CD4-positive, alpha-beta T cell treated with Interleukin-10 for 1 hour (primary cell): Measurements from ENCODE around the gene AARS2.
"Not testable (repeated sequence)": the region's sequence is repeated elsewhere in the genome, so short reads cannot be mapped to it uniquely, and the experiment has no call there.

ENCODE experiments used
- DNase-seq: peaks from one replicate; pipeline ENCODE4 v3.0.0-alpha.2; 2020

The AARS2 gene

DNA sequence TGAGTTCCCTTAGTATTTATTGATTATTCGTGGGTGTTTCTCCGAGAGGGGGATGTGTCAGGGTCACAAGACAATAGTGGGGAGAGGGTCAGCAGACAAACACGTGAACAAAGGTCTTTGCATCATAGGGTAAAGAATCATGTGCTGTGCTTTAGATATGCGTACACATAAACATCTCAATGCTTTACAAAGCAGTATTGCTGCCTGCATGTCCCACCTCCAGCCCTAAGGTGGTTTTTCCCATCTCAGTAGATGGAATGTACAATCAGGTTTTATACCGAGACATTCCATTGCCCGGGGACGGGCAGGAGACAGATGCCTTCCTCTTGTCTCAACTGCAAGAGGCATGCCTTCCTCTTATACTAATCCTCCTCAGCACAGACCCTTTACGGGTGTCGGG lies 15.1 kb upstream of the AARS2 start:
- DNase-seq = not testable (repeated sequence)

DNA sequence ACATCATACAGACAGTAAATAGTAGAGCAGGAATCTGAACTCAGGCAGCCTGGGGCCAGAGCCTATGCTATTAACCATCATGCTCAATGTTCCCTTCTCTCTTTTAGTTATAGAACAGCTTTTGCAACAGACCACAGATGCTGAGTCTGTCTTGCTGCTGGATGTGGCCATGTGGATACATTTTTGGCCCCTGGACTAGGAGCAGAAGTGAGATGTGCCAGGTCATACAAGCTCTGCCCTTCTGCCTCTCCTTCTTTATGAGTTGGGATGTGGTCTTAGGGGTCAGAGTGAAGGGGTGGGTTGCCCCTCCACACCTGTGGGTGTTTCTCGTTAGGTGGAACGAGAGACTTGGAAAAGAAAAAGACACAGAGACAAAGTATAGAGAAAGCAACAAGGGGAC lies 14.6 kb upstream of the AARS2 start:
- no peak for DNase-seq

DNA sequence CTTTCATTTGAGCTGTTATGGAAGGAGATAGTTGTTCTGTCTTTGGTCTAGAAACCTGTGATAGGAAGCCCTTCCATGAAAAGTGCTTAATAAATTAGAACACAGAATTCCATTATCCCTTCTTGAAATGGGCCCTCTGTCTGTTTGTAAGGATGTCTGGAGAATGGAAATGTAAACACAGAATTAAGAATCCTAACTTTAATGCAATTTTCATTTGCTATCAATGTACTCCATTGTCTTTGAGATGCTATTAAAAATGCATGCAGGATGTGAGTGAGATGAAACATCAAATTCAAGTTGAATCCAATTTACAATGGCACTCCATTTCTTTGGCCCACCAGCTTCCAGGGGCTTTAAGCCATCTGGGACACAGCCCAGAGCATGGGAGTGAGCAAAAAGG lies 13.9 kb upstream of the AARS2 start:
- no peak for DNase-seq

DNA sequence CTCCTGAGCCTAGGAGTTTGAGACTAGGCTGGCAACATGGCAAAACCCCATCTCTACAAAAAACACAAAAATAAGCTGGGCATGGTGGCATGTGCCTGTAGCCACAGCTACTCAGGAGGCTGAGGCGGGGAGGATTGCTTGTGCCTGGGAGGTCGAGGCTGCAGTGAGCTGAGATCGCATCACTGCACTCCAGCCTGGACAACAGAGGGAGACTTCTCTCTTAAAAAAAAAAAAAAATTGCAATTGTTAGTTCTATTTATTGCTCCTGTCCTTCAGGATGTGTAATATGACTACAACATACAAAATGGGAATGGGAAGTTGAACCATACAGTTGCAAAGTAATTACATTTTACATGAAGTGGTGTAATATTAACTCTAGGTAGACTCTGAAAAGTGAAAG lies 8.1 kb upstream of the AARS2 start:
- no peak for DNase-seq

DNA sequence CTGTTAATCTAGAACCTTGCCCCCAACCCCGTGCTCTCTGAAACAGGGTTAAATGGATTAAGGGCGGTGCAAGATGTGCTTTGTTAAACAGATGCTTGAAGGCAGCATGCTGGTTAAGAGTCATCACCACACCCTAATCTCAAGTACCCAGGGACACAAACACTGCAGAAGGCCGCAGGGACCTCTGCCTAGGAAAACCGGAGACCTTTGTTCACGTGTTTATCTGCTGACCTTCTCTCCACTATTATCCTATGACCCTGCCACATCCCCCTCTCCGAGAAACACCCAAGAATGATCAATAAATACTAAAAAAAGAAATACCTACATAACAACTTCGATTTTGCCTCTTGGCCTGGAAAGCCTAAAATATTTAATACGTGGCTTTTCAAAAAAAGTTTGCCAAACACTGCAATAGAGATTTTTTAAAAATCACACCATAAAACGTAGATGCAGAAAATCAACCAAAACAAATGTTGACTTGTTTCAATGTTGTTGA lies 4.0 kb upstream of the AARS2 start:
- DNase-seq = not testable (repeated sequence)

DNA sequence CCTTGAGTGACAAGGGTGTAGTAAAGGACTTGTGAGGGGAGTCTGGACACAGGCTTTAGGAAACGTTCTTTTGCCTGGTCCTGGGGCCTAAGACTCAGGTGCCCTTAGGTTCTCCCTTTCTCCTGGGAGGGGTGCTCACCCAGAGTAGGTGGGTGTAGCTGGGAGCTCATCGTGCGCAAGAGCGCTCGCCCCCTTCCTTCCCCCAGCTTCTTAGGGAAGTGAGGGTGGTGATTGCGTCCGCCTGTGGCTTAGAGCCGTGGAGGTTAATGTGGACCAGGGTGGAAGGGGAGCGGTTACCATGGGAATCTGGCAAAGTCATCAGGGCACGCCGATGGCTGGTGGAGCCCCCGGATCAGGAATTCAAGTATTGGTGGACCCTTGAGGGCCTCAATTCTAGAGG lies 3.3 kb upstream of the AARS2 start:
- no peak for DNase-seq

DNA sequence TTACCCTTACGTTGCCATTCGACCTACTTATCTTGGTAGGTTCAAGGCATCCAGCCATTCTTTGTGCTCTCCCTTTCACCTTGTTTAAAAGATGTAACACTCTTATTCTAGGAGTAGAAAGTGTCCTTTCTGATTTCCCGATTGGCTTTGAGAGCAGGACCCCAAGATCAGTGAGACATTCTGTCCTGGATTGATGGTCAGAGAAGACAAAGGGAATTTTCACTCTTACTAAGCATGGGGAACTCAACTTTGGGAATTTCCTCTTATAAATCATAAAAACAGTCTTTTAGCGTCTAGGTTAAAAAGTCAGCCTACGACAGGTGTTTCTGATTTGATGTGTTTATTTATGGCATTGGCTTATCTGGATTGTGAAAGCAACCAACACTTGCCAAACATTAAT lies 2.8 kb upstream of the AARS2 start:
- DNase-seq = no peak

DNA sequence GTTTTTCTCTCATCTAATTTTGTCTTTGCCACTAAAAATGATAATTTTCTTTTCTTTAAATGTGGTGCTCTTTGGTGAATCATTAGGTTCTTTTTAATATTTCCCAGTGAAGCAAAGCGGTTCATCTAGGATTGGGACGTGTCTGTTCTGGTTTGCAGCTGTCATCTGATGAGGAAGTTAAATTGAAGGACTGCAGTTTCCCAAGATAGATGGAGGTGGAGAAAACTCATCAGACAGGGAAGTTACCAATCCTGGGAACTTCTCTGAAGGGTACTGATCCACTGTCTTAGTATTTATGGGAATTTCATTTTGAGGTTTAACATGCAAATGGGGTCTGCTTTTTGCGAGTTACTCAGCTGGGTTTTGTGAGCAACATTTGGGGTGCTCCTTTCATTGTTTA lies 2.4 kb upstream of the AARS2 start:
- no peak for DNase-seq

DNA sequence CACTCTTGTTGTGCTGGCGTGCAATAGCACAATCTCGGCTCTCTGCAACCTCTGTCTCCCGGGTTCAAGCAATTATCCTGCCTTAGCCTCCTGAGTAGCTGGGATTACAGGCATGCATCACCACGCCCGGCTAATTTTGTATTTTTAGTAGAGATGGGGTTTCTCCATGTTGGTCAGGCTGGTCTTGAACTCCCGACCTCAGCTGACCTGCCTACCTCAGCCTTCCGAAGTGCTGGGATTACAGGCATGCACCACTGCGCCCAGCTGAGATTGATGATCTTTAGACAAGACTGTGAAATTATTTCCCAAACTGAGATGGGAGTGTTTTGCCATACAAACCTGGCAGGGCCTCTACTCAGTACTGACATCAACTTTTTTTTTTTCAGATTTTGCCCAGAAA lies 1.5 kb upstream of the AARS2 start:
- not testable (repeated sequence) for DNase-seq

DNA sequence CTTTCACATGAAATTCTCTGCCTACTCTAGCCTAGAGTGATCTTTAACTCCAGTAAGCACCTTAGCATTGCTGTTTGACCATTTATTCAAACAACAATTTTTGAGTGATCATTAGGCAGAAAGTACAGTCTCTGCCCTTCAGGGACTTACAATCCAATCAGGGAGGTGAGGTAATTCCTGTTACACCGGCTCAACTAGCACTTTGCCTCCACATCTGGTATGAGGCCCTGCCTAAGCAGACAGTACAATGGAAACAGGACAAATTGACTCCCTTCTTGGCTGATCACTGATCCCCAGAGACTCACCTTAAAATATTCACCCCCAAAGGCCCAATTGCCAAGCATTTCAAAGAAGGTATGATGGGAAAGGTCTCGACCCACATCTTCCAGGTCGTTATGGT lies 1.4 kb downstream of the AARS2 start:
- no peak for DNase-seq

DNA sequence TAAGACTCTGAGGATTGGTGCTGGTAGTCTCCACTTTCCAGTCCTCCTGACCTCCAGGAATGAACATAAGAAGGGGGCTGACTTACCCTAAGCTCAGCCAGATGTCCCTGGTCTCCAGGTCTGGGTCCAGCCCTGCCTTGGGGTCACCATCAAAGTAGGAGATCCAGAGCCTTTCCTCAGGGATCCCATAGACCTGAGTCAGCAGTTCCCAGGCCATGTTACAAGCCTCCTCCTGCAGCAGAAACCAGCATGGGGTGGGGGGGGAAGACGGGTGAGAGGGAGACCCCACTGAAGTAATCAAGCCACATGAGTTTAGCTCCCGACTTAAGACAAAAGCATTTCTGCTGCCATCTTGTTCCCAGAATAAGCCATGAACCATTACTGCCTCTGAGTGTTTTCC lies 1.8 kb downstream of the AARS2 start:
- DNase-seq = no peak

DNA sequence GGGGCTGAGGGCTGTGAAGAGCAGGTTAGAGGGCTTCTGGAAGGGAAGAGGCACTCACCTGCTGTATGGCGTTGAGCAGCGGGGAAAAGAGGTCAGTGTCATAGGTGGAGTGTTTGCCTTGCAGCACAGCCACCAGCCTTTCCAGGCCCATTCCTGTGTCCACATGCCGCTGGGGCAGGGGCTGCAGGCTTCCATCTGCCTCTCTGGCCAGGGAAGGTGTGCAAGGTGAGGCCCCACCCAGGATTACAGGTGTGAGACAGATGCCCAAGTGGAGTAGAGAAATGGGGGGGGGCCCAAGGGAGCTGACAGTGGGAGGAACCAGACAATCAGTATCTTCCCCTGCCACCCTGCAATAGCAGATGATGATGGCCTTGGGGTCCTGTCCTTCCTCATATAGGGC lies 2.9 kb downstream of the AARS2 start:
- no peak for DNase-seq

DNA sequence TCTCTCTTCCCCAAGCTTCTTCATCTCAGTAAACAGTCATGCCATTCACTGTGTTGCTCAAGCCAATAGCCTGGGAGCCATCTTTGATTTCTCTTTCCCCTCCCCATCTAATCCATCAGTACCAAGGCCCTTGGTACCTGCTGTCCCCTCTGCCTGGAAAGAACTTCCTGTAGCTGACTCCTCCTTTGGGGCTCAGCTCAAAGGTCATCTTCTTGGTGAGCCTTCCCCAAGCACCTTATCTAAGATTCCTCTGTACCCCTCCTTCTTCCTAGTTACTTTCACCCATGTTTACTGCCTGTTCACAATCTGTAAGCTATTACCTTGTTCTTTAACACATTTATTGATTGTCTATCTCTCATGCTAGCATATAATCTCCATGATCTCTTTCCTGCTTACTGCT lies 3.5 kb downstream of the AARS2 start:
- no peak for DNase-seq

DNA sequence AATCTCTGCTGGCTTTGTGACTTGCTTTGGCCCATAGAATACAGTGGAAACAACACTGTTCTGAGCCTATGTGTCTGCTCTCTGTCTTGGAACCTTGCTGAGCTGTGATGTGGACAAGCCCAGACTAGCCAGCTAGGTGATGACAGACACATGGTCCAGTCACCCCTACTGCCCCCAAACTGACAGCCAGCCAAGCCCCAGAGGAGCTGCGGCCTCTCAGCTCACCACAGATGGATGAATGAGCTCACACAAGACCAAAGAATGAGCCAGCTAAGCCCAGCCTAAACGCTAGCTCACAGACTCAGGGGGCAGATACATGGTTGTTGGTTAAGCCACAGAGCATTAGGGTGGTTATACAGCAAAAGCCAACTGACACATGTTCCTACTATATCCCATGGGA lies 4.1 kb downstream of the AARS2 start:
- no peak for DNase-seq

DNA sequence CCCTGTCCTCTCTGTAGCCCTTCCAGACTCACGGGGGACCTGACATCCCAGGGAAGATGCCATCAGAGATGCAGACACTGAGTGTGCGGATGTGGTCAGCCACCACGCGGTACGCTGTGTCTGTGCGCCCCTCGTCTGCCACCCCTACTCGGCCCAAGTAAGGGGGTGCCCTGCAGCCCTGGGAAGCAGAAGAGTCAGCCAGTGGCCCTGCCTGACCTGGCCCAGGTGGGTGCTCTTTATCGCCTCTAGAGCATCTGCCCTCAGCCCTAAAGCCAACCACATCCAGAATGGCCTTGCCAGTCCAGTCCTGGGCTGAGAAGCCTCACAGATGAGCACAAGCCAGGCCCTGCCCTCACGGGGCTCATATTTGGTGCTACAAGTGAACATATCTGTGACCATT lies 5.9 kb downstream of the AARS2 start:
- DNase-seq = no peak

DNA sequence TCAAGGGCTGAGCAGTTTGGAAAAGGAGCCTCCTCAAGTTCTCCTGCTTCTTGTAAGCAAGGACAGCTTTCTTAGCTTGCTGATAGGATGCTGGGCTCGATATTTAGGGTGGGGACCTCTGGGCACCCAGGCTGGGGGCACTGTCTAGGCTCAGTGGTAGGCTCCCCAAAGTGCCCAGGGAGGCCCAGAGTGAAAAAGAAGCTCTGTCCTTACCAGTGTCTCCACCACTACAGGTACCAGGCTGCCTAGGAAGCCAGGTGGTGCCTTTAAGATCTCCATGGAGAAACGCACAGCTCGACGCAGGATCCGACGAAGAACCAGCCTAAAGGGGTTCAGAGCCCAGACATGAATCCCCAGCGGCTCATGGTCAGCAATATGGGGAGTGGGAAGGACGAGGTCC lies 6.4 kb downstream of the AARS2 start:
- DNase-seq = no peak

DNA sequence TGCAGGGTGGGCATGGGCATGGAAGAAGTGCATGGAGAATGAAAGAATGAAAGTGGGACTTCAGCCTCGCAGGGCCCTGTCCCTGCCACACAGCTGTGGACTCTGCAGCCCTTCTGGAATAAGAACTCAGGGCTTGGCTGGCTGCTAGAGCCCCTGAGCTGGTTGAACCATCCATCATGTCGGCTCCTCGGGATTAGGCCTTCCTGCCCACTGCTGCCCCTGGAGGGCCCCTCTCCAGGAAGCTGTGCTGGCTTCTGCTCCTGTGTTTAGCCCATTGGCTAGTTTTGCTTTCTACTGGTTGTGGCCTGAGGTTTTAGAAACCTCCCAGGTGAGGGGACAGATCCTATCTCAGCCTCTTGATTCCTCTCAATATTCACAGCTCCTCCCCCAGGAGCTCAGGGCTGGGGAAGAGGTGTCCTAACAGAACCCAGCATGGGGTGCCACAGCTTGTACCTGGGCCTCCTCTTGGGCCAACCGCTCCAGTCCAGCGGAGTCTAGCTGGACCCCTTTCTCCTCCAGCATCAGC lies 7.9 kb downstream of the AARS2 start:
- DNase-seq = no peak

DNA sequence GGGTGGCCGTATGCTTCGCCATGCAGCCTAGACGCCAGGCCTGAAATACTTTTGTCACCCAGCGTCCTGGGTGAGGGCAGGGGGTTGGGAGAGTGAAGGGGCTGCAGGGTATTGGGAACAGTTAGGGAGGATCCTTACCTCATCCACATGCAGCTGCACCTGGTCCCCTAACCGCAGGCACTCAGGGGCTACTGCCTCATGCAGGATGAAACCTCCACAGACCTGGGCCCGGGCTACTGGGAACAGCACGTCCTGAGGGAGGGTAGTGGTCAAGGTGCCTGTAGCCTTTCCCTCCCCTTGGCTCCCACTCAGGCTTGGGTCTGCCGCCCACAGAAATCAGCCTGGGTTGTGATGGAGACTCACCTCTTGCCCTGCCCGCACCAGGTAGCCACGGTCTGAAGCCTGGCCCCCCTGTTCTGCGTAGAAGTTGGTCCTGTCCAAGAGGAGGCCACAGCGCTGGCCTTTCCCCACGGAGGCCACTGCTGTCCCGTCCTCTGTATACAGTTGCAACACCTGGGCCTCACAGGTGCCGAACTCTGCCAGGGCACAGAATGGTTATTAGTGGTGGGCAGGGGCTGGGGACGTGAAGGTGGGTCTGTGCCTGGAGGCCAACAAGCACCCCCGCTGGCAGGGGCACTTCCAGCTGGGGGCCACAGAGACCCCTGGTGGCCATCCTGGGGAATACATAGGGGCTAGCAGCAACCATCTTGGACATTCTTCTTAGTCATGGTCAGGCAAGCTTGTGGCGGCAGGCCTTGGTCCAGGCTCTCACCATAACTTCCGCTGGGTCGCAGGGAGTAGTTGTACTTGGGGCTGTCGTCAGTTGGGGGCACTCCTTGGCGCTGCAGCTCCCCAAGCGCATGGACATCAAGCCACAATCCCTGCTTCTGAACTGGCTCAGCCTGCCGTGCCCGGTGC lies 8.6 kb downstream of the AARS2 start:
- DNase-seq = peak; percentile 52

DNA sequence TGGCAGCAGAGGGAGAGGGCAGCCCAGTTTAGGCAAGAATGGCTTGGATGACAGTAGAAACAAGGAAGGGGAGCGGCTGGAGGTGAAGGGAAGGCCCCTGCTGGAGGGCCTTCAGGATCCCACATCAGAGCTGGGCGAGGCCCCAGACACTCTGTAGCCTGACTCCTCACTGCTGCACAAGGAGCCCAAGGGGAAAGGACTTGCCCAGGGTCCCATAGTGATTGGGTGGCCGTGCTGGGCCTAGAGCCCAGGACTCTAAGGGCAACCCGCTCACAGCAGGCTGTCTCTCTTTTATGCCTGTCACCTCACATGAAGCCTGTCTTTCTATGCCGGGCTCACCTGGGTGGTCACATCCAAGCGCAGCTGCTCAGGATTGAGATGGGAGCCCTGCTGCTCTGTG lies 9.3 kb downstream of the AARS2 start:
- DNase-seq = no peak

DNA sequence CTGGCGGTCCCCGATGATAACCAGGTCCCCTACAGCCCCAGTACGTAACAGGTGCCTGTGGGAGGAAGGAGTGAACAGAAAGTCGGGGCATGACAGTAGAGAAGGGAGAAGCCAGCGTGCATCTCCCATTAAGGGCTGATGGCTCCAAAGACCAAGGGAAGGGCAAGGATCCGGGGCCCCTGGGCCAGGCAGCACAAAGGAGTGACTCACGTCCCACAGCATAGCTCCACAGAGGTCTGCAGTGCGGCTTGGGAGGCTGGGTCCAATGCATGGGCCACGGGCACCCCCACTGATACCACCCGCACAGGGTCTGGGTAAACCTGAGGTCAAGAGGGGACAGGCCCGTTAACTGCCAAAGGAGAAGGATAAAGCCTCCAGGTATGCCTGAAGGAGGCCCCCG lies 10.3 kb downstream of the AARS2 start:
- DNase-seq = no peak

DNA sequence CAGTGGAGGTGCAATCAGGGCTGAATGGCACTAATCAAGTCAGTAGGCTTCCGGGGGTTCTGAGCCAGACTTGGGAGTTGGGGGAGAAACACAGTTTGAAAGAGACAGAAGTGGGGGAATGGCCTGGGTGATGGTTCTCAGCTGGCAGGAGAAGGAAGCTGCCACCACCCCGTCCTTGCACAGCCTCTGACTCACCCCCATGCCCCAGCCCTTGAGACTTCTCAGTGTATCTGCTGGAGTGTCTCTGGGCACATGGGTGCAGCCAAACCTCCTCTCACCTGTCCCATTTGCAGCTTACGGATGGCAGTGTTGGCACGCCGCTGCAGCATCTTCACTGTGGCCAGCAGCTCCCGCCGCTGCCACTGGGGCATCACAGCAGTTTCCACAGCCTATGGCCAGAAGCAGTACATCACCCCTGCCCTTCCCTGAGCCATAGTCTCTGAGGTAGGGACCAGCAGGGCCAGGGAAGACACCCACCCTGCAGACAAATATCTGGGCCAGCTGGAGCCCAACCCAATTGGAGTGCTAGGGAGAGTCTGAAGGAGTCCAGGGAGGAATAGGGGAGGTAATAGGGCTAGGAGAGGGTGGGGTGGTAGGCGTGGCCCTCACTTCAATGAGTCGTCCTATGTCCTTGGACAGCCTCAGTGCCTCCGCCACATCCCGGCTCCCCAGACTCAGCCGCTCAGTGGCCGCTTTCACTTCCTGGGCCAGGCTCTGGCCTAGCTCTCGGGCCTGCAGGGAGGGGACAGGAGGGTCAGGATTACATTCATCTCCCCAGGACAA lies 11.2 kb downstream of the AARS2 start:
- DNase-seq = no peak

DNA sequence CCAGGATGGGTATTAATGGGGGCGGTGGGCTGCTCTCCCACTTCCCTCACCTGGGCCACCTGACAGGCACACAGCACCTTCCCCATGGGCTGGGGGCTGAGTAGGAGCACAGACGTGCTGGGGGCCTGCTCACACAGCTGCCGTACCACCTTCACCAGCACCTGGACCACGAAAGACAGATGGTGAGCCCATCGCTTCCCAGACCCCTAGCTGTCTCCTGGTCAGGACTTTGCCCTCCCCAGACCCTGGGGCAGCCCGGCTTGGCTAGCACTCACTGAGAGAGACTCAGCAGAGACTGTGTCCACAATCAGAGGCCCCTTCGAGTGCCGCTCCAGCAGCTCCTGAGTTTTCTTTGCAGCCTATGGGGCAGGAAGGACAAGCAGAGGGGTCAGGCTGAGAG lies 12.0 kb downstream of the AARS2 start:
- DNase-seq = no peak

DNA sequence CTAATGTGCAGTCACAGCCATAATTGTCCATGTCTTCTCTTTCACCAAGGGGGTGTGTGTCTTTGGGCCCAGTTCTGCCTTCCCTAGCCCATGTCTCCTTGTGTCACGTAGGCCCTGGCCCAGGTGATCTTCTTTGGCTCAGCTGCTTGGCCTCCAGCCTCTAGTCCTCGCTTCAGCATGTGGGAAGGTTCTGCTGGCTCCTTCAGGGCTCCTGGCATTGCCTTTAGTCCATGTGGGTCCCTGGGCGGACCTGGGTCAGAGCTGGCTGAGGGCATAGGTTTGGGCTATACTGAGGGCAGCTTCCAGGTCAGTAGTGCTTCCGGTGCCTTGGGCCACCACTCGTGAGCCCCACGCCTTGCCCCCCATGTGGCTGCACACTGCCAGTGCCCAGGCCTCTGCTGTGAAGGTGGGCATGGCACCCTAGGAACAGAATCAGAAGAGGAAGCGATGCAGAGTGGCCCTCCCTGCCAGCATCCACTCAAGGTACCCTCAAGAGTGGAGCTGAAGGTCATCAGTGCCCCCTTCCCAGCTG lies 12.8 kb downstream of the AARS2 start:
- DNase-seq = no peak

DNA sequence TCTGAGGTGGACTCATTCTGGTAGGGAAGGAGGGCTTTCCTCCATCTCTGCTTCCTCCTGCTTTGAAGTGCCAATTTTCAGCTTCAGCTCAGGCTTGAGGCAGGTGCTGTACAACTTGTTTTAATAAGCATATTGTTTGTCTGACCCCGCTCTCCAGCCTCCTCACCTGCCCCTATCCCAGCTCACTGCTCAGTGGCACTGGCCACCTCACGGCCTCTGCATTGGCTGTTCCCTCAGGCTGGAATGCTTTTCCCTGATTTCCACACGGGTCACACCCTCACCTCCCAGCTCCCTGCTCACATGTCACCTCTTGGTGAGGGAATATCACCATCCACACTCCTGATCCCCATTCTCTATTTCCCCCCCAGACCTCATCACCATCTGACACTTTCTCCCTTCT lies 14.3 kb downstream of the AARS2 start:
- DNase-seq = no peak
